CD4-positive, CD25-positive, alpha-beta regulatory T cell (primary cell): Measurements from ENCODE around the gene KDF1. TPM values are rescaled to one million over a fixed set of nuclear protein-coding genes. Genes with fewer than 3 reads are reported as not detected.

Source experiments
- ATAC-seq, 2 donors: fragments of 150-1000 bp; cut with Tn5 transposase; one replicate each; pipeline ENCODE4 v1.10.0; 2021; ENCODE audit warnings: low read depth in 2 of 2, moderate number of reproducible peaks in 2 of 2, moderate library complexity in 1 of 2
- DNase-seq, 3 donors: peaks; one replicate each; pipeline versions ENCODE4 v3.0.0 to v3.0.0-alpha.2; 2012 to 2022; ENCODE audit warnings: mixed read lengths in 1 of 3
- H3K27ac ChIP-seq: one replicate; pipeline ENCODE4 v1.7.0; 2013; ENCODE audit warnings: mild to moderate bottlenecking, low read length; ENCODE audit not compliant: insufficient read depth, poor library complexity, severe bottlenecking
- H3K27me3 ChIP-seq: one replicate; pipeline ENCODE4 v1.7.0; 2013; ENCODE audit warnings: low read length; ENCODE audit not compliant: control insufficient read depth, insufficient read depth
- H3K36me3 ChIP-seq: one replicate; pipeline ENCODE4 v1.7.0; 2013; ENCODE audit warnings: mild to moderate bottlenecking, low read length, moderate library complexity; ENCODE audit not compliant: control insufficient read depth, insufficient read depth
- H3K4me1 ChIP-seq: 2 replicates; pipeline ENCODE4 v1.7.0; 2013; ENCODE audit warnings: mild to moderate bottlenecking, low read length; ENCODE audit not compliant: insufficient read depth, control insufficient read depth, poor library complexity, severe bottlenecking
- H3K4me3 ChIP-seq: one replicate; pipeline ENCODE4 v1.7.0; 2013; ENCODE audit warnings: low read depth, mild to moderate bottlenecking, low read length, moderate library complexity
- H3K9me3 ChIP-seq, 2 experiments: 1 replicate in 1 of 2; 2 replicates in 1 of 2; pipeline ENCODE4 v1.7.0; 2013; ENCODE audit warnings: low read length in 2 of 2, mild to moderate bottlenecking in 1 of 2, moderate library complexity in 1 of 2; ENCODE audit not compliant: control insufficient read depth in 2 of 2
- H3K27ac Mint-ChIP-seq, 3 donors: one replicate each; pipeline ENCODE4 v1.8.0; 2020 to 2022; ENCODE audit warnings: mild to moderate bottlenecking in 3 of 3, mixed read lengths in 3 of 3, moderate library complexity in 2 of 3
- H3K27me3 Mint-ChIP-seq: one replicate; pipeline ENCODE4 v1.8.0; 2022; ENCODE audit warnings: mild to moderate bottlenecking, mixed read lengths
- H3K36me3 Mint-ChIP-seq: one replicate; pipeline ENCODE4 v1.8.0; 2020; ENCODE audit warnings: mixed read lengths
- H3K4me1 Mint-ChIP-seq, 4 donors: one replicate each; pipeline ENCODE4 v1.8.0; 2020 to 2022; ENCODE audit warnings: mixed read lengths in 4 of 4, mild to moderate bottlenecking in 1 of 4
- H3K4me3 Mint-ChIP-seq, 4 donors: one replicate each; pipeline ENCODE4 v1.8.0; 2020 to 2022; ENCODE audit warnings: mild to moderate bottlenecking in 4 of 4, mixed read lengths in 4 of 4, moderate library complexity in 3 of 4
- H3K9me3 Mint-ChIP-seq, 7 donors: one replicate each; pipeline ENCODE4 v1.8.0; 2020 to 2022; ENCODE audit warnings: mixed read lengths in 7 of 7, mild to moderate bottlenecking in 3 of 7, moderate library complexity in 2 of 7
- polyA plus RNA-seq, 4 donors: library from polyadenylated mRNA; unstranded; fragments of 300-500 nt; fragmentation: Illumina TruSeq; gene quantifications; one replicate each; pipeline ENCODE4 v1.2.3, GENCODE V29; 2021
- total RNA-seq: library from RNA; stranded (reverse); gene quantifications from one replicate; pipeline ENCODE4 v1.2.3, GENCODE V29; 2022

KDF1 gene
- total and polyA plus RNA-seq, 5 donors from 2014 or later, result 0.54 to 3.9 (median 3.2) TPM

- Mint-ChIP-seq H3K27me3 (peaks cover 5% of the 10 kb centered on the region), H3K4me3 (no peak overlapping the region), H3K27ac (peak overlapping the region in 1 of 3 donors; percentile 31), H3K36me3 (no peaks in the 10 kb centered on the region), H3K9me3 (no peaks in the 10 kb centered on the region), H3K4me1 (no peaks in the 10 kb centered on the region)
- Histone ChIP-seq H3K9me3 (no peaks in the 10 kb centered on the region), H3K4me3 (no peak overlapping the region), H3K27ac (no peak overlapping the region), H3K36me3 (no peaks in the 10 kb centered on the region), H3K27me3 (peaks cover 3% of the 10 kb centered on the region), H3K4me1 (no peaks in the 10 kb centered on the region)
- ATAC-seq, result no peak
- DNase-seq, result no peak
These were observed 49.7 kb downstream of the KDF1 start for GRCh38 chr1:26910343-26911160.

- Histone ChIP-seq H3K27me3 (peaks cover 3% of the 10 kb centered on the region), H3K36me3 (no peaks in the 10 kb centered on the region), H3K9me3 (no peaks in the 10 kb centered on the region), H3K27ac (no peak overlapping the region), H3K4me3 (no peak overlapping the region), H3K4me1 (no peaks in the 10 kb centered on the region)
- H3K9me3 Mint-ChIP-seq, result no peaks in the 10 kb centered on the region
- no peaks in the 10 kb centered on the region for H3K36me3 Mint-ChIP-seq
- H3K4me1 Mint-ChIP-seq, result no peaks in the 10 kb centered on the region
- peak overlapping the region in 1 of 3 donors; percentile 28 for H3K27ac Mint-ChIP-seq
- ATAC-seq (no peak), DNase-seq (no peak)
- H3K27me3 Mint-ChIP-seq, result peaks cover 5% of the 10 kb centered on the region
- H3K4me3 Mint-ChIP-seq, result no peak overlapping the region
These were observed 50.3 kb downstream of the KDF1 start for GRCh38 chr1:26909951-26910342.

- Histone ChIP-seq H3K27me3 (peaks cover under 1% of the 10 kb centered on the region), H3K9me3 (no peaks in the 10 kb centered on the region), H3K4me1 (no peaks in the 10 kb centered on the region), H3K36me3 (no peaks in the 10 kb centered on the region), H3K4me3 (no peak overlapping the region), H3K27ac (no peak overlapping the region)
- Mint-ChIP-seq H3K36me3 (no peaks in the 10 kb centered on the region), H3K4me3 (peak overlapping the region in 1 of 4 donors; percentile 14), H3K4me1 (peaks cover 0 to 2% (median 0%) of the 10 kb centered on the region in 4 donors), H3K9me3 (no peaks in the 10 kb centered on the region), H3K27ac (peak overlapping the region in 1 of 3 donors; percentile 20), H3K27me3 (peaks cover 5% of the 10 kb centered on the region)
- ATAC-seq, result no peak
- DNase-seq, result no peak
These were observed 53.0 kb downstream of the KDF1 start for GRCh38 chr1:26907071-26907917.

- H3K4me1 ChIP-seq, result peaks cover 21% of the 10 kb centered on the region
- H3K27ac ChIP-seq, result peak overlapping the region; percentile 86
- H3K4me3 ChIP-seq, result peak overlapping the region; percentile 96
- peak overlapping the region; percentile 94 to 100 (median 98) for H3K27ac Mint-ChIP-seq
- H3K4me3 Mint-ChIP-seq, result peak overlapping the region; percentile 95 to 99 (median 98)
- no peaks in the 10 kb centered on the region for H3K27me3 ChIP-seq
- peaks cover 9% of the 10 kb centered on the region for H3K36me3 Mint-ChIP-seq
- peaks cover 12 to 51% (median 26%) of the 10 kb centered on the region in 4 donors for H3K4me1 Mint-ChIP-seq
- DNase-seq (no peak), ATAC-seq (no peak)
- no peaks in the 10 kb centered on the region for H3K27me3 Mint-ChIP-seq
- H3K9me3 Mint-ChIP-seq, result no peaks in the 10 kb centered on the region
- H3K36me3 ChIP-seq, result peaks cover 14% of the 10 kb centered on the region
- H3K9me3 ChIP-seq, result no peaks in the 10 kb centered on the region
These were observed 59.3 kb downstream of the KDF1 start for GRCh38 chr1:26900815-26901511.

- Mint-ChIP-seq H3K4me3 (peak within 1 kb of the TSS; percentile 95 to 99 (median 98)), H3K9me3 (no peaks in the 10 kb centered on the region), H3K4me1 (peaks cover 12 to 52% (median 26%) of the 10 kb centered on the region in 4 donors), H3K27ac (peak within 1 kb of the TSS; percentile 94 to 100 (median 98)), H3K36me3 (peaks cover 9% of the 10 kb centered on the region), H3K27me3 (no peaks in the 10 kb centered on the region)
- peak; percentile 86 to 93 (median 87) for DNase-seq
- H3K27me3 ChIP-seq, result no peaks in the 10 kb centered on the region
- H3K4me3 ChIP-seq, result peak within 1 kb of the TSS; percentile 96
- H3K4me1 ChIP-seq, result peaks cover 21% of the 10 kb centered on the region
- no peaks in the 10 kb centered on the region for H3K9me3 ChIP-seq
- H3K27ac ChIP-seq, result peak within 1 kb of the TSS; percentile 86
- peak; percentile 86 to 90 for ATAC-seq
- peaks cover 18% of the 10 kb centered on the region for H3K36me3 ChIP-seq
These were observed 60.1 kb downstream of the KDF1 start, which contains the start of gene GPATCH3 for GRCh38 chr1:26900001-26900814. Gene GPATCH3, minus strand, starts transcription at chr1:26900467. Its CDS starts 25 bp downstream, at chr1:26900442.
